NOMO-1 (cell line): ENCODE results near the gene EOLA2.
"Not testable (repeated sequence)": the region's sequence is repeated elsewhere in the genome, so short reads cannot be mapped to it uniquely, and the experiment has no call there.

ENCODE experiments used
- DNase-seq, 2 experiments: peaks; one replicate each; lab custom pipeline; 2025; ENCODE audit not compliant: unreplicated experiment in 2 of 2; lab: John Stamatoyannopoulos, UW

EOLA2 gene

DNA sequence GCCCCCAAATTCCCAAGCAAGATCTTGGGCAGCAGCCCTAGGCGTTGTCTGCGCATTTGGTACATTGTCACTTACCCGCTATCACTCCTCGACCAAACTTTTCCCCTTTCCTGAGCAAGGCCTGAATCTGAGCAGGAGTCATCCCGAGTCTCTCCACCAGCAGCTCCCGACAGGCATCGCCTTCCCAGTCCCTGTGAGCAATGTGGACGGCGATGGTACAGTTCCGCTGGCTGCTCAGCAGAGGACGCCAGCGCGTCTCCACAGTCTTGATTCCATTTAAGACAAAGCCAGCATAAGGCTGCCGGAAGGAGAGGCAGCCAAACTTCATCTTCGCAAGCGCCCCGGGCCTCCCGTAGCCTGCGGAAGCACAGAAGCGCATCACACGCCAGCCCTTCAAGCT lies 4.7 kb downstream of the EOLA2 start:
- not testable (repeated sequence) for DNase-seq

DNA sequence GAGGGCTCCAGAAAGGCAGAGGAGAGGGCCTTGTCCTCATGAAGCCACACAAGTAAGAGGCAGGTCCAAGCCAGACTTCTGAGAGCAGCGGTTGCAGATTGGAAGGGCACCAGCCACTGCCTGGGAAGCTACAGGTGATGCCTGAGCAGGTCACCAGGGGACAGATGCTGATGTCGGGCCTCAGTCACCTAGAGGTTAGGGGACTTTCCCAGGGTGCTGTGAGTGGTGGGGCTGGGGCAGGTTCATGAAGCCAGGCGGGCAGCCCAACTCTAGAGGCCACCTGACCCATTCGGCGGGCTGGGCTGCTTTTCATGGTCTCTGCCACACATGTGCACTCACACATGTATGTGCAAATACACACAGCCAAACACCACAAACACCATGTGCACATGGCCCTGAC lies 5.3 kb downstream of the EOLA2 start:
- DNase-seq = not testable (repeated sequence)

DNA sequence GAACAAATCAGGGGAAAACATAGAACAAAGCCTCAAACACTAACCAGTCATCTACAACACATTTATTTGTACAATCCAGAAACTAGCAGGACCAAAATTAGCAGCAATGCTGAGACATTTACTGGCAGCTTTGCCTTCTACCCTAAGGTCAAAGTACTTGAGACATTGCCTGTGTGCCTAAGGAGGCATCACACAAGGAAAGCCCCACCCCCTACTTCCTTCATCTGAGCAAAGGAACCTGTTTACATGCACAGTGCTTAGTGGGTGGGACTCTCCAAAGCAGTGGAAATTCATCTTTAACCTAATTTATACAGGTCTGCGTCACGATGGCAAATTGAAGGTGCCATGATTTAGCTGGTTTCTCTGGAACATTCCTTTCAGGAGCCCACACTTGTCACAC lies 6.1 kb downstream of the EOLA2 start:
- not testable (repeated sequence) for DNase-seq

DNA sequence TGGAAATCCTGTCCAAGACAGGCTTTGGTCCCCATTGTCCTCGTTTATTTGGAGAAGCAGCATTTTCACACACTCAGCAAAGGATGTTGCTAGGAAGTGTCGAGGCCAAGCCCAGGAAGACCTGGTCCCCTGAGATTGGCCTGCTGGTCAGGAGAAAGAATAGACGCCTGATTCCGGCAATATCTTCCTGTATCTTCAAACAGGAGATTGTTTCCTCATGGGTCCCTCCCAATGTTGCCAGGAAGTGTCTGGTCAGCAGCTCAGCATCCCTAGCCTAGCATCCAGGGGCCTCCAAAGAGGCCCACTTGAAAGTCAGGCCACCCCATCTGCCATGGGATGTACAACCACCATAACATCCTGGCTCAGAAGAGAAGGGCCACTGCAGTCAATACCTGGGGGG lies 6.9 kb downstream of the EOLA2 start:
- DNase-seq = not testable (repeated sequence)

DNA sequence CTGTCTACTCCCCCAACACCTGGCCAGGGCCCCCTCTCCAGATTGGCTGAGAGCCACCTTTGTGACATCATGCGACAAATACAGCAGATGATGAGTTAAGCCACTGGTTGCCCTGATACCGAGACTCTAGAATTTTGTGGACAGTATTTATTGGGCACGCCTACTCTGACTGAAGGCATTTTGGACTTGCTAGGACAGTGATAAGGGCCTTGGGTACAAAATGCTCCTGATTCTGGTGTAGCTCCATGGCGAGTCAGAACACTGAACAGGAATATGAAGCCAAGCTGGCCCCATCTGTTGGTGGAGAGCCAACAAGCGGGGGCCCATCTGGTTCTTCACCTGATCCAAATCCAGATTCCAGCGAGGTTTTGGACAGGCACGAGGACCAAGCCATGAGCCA lies 8.9 kb downstream of the EOLA2 start, which contains the start of gene HSFX4:
Gene HSFX4 (plus strand): TSS at position 174 of the 400 bp plus-strand sequence. CDS start 72 bp downstream, at position 246.
- DNase-seq = not testable (repeated sequence)

DNA sequence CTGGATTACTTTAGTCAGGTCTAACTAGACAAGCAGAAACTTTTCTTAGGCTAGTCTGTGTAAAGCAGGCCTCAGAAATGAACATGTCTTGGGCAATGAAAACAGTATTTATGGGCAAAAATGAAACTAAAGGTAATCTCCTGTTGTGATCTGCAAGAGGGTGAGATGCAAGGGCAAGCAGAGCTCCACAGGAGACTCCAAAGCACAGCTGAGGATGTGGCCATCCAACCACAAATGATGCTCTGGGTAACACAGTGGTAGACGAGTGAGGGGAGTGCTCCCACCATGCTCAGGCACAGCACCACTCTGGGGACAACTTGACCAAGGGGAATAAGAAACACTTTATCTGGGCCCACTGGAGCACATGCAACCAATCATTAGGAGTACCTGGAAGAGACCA lies 9.7 kb downstream of the EOLA2 start:
- not testable (repeated sequence) for DNase-seq

DNA sequence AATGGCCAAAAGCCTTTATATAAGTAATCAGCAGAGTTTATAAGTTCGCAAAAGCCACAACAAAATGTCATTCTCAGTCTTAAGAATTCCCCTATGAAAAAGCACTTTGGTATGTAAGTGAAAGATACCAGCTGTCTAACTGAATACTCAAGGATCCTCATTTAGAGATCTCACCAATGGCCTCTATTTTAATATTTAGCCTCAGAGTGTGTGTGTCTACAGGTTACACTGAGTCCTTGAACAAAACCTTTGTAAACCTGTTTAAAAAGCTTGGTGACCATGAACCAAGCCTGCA lies 10.4 kb downstream of the EOLA2 start:
- DNase-seq = not testable (repeated sequence)

DNA sequence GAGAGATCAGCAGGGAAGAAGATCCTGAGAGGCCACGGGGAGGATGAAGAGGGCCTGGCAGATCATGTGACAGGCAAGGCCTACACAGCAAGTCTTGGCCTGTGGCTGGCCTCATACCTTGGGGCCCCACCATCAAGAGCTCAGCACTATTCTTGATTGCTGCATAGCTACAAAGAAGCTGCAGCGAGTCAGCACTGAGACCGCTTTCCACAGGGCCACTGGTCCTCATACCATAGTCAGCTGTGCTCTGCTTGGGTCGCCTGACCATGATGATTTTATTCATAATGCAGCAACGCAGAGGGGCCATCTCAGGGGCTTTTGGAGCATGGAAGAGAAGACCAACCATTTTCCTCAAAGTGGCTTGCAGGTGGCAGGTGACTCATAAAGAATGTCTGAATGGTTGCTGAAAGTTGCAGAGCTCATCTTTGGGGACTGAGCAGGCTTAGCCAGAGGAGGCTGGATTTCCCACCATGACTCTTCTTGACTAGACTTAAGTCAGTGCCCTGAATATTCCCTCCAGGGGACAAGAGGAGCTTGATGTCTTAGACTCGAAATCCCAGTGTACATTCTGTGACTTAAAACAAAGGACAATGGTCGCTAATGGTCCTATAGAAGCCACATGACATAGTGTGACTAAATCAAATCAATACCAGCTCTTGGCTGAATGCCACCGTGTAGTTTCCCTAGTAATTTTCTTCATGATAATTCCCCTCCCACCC lies 10.9 kb downstream of the EOLA2 start:
- not testable (repeated sequence) for DNase-seq

DNA sequence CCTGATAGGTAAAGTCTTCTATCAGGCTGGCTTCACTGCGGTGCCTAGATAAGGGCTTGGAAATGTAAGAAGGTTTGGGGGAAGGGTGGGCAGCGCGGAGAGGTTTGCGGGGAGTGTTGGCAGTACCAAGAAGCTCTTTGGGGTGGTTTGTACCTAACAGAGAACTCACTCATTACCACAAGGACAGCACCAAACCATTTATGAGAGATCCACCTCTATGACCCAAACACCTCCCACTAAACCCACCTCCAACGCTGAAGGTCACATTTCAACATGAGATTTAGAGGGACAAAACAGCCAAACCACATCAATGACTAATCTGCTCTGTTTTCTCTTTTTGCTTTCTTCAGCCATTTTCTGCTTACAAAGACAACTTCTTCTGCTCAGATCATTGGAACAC lies 13.9 kb downstream of the EOLA2 start:
- DNase-seq = not testable (repeated sequence)

DNA sequence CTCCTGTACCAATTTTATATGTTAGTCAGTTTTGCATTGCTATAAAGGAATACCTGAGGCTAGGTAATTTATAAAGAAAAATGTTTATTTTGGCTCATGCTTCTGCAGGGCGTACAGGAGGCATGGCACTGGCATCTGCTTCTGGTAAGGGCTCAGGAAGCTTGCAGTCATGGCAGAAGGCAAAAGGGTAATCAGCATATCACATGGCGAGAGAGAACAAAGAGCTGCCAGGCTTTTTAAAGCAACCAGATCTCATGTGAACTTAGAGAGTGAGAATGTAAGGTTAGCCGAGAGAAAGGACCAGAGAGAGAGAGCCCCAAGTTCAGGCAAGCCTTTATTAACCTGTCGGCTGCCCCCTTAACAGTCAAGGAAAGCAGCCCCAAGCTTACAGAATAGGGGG lies 14.5 kb downstream of the EOLA2 start:
- not testable (repeated sequence) for DNase-seq

DNA sequence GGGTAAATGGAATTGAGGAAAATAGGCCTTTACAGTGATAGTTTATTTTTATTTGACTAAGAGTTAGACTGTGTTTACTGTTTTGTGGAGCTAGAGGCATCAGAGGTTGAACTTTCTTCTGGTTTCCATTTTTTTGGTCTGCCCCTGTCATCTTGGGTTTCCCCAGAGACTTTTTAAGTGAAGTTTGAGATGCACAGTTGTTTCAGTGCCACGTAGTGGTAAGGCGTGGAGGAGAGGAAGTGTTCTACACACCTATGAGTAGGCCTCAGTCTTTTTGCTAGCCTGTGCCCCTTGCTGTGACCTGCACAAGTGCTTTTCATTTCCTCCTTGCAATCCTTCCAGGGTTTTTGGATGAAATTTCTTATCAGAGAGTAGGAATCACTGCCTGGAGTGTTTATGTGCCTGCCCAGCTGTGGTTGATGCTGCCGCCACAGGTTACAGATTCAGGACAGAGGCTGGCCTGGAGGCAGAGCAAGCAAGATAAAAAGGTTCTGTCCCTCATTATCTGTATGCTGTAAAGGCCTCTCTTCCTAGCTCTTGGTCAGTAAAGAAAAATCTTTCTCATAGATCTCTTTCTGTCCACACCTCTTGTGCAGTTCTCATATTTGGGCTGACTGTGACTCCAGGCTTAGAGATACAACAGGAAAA lies 21.4 kb downstream of the EOLA2 start:
- no peak for DNase-seq

DNA sequence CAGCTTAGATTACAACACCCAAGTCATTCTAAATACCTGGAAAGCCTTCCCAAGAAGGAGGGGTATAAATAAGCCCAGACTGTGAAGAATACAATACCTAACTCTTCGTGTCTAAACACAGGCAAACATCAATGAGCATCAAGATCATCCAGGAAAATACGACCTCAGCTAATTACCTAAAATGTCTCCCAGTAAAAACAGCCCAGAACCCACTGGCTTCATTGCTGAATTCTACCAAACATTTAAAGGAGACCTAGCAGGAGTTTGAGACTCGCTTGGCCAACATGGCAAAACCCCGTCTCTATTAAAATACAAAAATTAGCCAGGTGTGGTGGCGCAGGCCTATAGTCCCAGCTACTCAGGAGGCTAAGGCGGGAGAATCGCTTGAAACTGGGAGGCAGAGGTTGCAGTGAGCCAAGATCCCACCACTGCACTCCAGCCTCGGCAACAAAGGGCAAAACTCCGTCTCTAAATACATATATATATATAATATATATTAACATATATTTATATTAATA lies 28.1 kb downstream of the EOLA2 start:
- peak; percentile 19 to 46 for DNase-seq

DNA sequence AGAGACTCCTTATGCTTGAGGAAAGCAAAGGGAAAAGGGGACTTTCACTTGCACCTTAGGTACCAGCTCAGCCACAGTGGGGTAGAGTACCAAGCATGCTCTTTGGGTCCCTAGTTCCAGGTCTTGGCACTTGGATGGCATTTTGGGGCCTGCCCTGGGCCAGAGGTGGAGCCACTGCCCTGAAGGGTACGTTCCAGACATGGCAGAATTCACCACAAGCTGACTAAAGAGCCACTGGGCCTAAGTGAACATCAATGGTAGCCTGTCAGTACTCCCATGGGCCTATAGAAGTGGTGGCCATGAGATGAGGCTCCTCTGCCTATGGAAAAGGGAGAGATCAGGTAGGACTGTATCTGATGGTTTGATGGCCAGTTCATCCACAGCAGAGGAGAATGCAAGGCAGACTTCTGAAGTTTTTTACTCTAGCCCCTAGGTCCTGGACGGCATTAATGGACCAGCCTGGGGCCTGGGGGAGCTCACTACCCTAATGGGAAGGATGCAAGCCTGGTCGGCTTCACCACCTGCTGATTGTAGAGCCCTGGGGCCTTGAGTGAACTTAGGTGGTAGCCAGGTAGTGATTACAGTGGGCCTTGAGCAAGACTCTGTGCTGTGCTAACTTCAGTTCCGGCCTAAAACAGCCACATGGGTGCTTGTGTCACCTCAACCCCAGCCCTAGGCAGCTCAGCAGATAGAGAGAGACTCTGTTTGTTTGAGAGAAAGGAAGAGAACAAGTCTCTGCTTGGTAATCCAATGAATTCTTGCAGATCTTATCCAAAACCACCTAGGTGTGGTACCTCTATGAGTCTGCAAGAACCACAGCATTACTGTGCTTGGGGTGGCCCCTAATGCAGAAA lies 28.7 kb downstream of the EOLA2 start:
- DNase-seq = peak in 1 of 2 experiments; percentile 41

DNA sequence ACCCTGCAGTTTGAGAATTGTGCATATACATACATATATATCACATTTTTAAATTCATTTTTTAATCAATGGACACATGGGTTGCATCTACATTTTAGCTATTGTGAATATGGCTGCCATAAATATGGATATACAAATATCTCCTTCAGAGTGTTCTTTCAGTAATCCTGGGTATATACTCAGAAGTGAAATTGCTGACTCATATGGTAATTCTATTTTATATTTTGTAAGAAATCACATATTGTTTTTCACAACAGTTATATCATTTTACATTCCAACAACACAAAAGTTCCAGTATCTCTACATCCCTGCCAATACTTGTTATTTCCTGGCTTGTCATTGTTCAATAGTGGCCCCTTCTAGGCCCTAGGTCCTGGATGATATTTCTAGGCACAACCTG lies 29.6 kb downstream of the EOLA2 start:
- DNase-seq = no peak

DNA sequence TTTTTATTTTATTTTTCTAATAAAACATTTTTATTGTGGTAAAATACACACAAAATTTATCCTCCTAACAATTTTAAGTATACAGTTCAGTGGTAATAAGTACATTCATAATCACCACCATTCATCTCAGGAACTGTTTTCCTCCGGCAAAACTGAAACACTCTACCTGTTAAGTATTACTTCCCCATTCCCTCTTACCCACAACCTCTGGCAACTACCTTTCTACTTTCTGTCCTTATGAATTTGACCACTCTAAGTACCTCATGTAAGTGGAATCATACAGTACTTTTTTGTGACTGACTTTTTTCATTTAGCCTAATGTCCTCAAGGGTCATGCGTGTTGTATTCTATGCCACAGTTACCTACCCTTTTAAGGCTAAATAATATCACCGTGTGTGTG lies 30.0 kb downstream of the EOLA2 start:
- DNase-seq = no peak

DNA sequence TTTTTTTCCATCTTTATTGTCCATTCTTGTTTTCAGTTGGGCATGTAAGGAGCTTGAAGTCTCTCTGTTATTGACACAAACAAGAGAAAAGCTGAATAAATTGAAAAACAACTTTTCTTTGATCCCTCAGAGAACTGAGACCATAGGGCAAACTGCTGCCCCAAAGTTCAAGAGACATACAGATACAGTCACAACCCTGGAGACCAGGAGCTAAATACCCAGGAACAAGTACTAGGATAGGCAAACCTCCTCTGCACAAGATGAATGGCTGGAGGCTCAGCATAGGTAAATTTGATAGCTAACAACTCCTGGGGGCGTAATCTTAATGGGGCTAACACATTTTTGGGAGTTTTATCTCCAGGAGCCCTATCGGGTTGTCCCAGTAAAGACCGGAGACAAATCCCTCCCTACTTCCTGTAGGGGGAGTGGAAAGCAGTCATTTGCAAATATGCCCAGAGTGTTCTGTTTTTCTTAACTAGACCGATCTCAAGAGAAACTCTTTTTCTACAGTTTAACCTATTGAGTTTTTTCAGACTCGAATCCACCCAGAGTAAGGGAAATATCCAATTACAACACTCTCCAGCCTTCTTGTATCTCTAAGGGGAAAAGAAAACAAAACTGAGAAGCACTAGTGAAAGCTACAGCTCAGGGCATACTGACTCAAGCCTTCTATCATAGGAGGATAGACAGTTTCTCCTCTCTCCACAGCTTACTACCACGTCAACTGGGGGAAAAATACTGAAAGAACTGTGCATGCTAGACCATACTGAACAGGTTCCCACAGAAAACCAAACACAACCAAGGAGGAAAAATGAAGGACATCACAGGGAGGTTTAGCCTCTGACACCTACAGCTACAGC lies 34.2 kb downstream of the EOLA2 start:
- DNase-seq = no peak

DNA sequence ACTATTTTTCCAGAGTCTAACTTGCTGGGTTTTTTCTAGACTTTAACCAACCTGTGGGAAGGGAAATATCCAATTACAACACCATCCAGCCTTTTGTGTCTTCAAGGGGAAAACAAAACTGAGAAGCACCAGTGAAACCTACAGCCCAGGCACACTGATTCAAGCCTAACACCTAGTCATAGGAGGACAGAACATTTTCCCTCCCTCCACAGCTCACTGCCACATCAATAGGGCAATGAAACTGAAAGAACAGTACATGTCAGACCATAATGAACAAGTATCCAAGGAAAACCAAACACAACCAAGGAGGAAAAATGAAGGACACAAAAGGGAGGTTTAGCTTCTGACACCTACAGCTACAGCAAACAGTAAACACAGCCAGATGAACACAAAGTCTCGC lies 39.7 kb downstream of the EOLA2 start:
- no peak for DNase-seq

DNA sequence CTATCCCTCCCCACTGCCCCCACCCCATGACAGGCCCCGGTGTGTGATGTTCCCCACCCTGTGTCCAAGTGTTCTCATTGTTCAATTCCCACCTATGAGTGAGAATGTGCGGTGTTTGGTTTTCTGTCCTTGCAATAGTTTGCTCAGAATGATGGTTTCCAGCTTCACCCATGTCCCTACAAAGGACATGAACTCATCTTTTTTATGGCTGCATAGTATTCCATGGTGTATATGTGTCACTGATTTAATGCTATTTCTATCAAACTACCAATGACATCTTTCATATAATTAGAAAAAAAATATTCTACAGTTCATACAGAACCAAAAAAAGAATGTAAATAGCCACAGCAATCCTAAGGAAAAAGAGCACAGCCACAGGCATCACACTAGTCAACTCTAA lies 47.5 kb downstream of the EOLA2 start:
- DNase-seq = not testable (repeated sequence)
